GM12865 (cell line): ENCODE data around the gene SPTLC2.

ENCODE experiments used
- DNase-seq: peaks from one replicate; pipeline ENCODE4 v3.0.0; 2010; ENCODE audit warnings: low read depth
- H3K4me3 ChIP-seq: 2 replicates; pipeline ENCODE4 v1.5.1; 2011; ENCODE audit warnings: mild to moderate bottlenecking, low read depth, low read length, control low read depth
- CTCF ChIP-seq: IDR thresholded peaks from 2 replicates; pipeline ENCODE4 v1.5.1; 2011; ENCODE audit warnings: low read length, control low read depth, low read depth, inconsistent platforms; ENCODE audit not compliant: insufficient read depth; ENCODE audit errors: missing control alignments

Gene SPTLC2

DNA sequence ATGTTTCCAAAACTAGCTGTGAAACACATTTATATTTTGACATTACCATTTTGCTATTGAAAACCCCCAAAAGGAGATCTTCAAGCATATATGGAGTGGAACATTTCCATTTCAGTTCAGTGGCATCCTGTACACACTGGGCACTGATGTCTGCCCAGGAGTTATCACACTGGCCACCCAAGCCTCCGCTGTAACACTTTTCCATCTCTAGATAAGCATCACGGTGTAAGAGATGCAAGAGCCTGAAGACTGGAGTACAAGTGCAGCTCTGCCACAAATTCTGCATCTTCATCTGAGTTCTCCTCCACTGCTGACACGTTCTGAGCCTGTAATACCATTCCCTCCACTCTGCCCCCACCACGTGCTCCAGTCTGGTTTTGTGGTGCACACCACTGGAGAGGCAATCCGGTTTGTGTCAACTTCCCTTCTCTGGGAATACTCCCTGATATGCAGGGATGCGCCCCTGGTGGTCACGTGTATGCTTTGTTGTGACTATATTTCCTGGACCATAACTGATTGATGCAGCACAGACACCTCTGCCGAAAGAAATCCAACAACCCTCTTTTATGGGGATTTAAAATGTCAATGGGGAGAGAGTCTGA lies 12.7 kb downstream of the SPTLC2 start:
- DNase-seq: no peak
- TF ChIP-seq CTCF: peak; percentile 23

GRCh38 chr14:77603031-77603430 lies 13.4 kb downstream of the SPTLC2 start:
- TF ChIP-seq CTCF: no peak

More for the DNA sequence above, 12.7 kb downstream of the SPTLC2 start:
- H3K4me3 ChIP-seq: no peak overlapping the region

DNA sequence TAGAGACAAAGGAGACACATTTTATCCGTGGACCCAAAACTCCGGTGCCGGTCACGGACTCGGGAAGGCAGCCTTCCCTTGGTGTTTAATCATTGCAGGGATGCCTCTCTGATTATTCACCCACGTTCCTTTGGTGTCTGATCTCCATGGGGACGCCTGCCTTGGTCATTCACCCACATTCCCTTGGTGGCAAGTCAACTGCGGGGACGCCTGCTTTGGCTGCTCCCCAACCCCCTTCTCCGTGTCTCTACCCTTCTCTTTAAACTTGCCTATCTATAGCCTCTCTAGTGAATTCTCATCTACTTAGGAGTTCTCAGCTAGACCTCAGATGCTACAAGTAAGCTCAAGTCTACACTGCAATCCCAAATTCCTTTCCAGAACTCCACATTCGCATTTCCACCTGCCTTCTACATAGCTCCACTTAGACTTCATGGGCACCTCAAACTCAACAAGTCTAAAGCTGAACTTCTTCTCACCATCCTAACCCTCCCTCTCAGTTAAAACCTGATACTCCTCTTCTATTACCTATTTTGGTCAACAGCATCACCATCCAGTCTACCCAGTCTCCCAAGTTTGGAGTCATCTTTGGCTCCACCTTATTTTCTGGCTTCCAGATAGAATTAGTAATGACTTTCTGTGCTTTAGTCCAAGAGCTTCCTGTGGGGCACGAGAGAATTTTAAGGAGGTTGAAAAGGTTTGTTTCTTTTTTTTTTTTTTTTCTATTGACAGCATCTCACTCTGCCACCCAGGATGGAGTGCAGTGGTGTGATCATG lies 14.4 kb downstream of the SPTLC2 start:
- no peak for TF ChIP-seq CTCF

More at GRCh38 chr14:77603031-77603430, 13.4 kb downstream of the SPTLC2 start:
- no peak for DNase-seq
- H3K4me3 ChIP-seq: no peak overlapping the region

GRCh38 chr14:77599889-77600288 lies 16.5 kb downstream of the SPTLC2 start:
- TF ChIP-seq CTCF: no peak
- H3K4me3 ChIP-seq: no peak overlapping the region
- no peak for DNase-seq

More for the DNA sequence above, 14.4 kb downstream of the SPTLC2 start:
- no peak overlapping the region for H3K4me3 ChIP-seq
- no peak for DNase-seq

DNA sequence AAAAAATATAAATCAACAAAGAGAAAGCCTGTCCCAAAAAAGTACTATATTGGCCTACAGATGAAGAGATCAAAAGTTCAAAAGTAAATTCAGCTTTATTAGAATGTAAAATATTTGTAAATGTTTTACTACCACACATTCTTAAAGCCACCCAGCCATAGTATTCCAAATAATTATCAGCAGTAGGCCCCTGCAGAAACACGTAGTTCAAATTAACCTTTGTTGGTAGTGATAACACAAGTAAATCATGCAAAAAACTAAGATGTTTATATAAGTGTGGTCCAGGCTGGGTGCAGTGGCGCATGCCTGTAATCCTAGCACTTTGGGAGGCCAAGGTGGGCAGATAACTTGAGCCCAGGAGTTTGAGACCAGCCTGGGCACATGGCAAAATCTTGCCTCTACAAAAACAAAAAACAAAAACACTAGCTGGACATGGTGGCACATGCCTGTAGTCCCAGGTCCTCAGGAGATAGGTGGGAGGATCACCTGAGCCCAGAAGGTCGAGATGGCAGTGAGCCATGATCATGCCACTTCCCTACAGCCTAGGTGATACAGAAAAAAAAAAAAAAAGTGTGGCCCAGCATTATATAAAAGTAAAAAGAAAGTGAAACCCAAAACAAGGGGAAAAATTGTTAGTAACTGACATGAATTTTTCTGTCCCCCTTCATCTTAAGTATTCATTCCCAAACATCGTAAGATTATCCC lies 17.9 kb downstream of the SPTLC2 start:
- no peak for TF ChIP-seq CTCF
- no peak for DNase-seq
- no peak overlapping the region for H3K4me3 ChIP-seq

GRCh38 chr14:77593501-77593961 lies 22.9 kb downstream of the SPTLC2 start:
- H3K4me3 ChIP-seq: no peak overlapping the region
- no peak for TF ChIP-seq CTCF
- DNase-seq: peak; percentile 59
